Measurements from ENCODE around the gene SLIT3. TPM values are rescaled to one million over a fixed set of nuclear protein-coding genes. Genes with fewer than 3 reads are reported as not detected.

SLIT3 gene
- polyA plus RNA-seq, 1 of the 3 experiments (the other 2 are of a cell fraction) = 119 TPM

GRCh38 chr5:169176709-169177694, 123.9 kb downstream of the SLIT3 start:
- Histone ChIP-seq H3K79me2 (ENCODE audit: insufficient read depth) (peaks cover 6% of the 10 kb centered on the region), H3K27me3 (ENCODE audit: insufficient read depth) (no peaks in the 10 kb centered on the region), H3K9me3 (no peaks in the 10 kb centered on the region), H2AFZ (ENCODE audit: low read depth) (no peak overlapping the region), H3K4me1 (ENCODE audit: control insufficient read depth in 1 of 2, insufficient read depth in 2 of 2, low read depth in 1 of 2, low read length in 1 of 2) (peaks cover 0 to 45% of the 10 kb centered on the region in 2 experiments; a peak in 2 of 4 replicates), H3K9ac (no peak overlapping the region), H3K4me3 (ENCODE audit: low read depth in 2 of 2, low read length in 1 of 2) (no peak overlapping the region), H4K20me1 (ENCODE audit: insufficient read depth) (no peaks in the 10 kb centered on the region), H3K9me2 (no peaks in the 10 kb centered on the region), H3K27ac (ENCODE audit: low read depth in 2 of 2, low read length in 1 of 2) (peak overlapping the region in 1 of 2 experiments; percentile 95; a peak in 2 of 4 replicates), H3K36me3 (replicated peaks in 1 of 2; ENCODE audit: control insufficient read depth in 1 of 2, insufficient read depth in 2 of 2, low read length in 1 of 2) (peaks cover 0 to 29% of the 10 kb centered on the region in 2 experiments), H3K4me2 (no peak overlapping the region), H3F3A (replicated peaks; ENCODE audit: insufficient read depth) (peaks cover 7% of the 10 kb centered on the region)
- ChIA-PET CTCF (interaction anchor here (1.1 to 2.6 kb wide), 17 partner anchors 9 to 371 kb away, joined by 3 to 16 read pairs (median 6); partner anchors contain the start of gene SLIT3), POLR2A (interaction anchor here (0.6 to 1.6 kb wide), 5 partner anchors 10 to 332 kb away, joined by 3 to 8 read pairs (median 3); no protein-coding TSS in a partner anchor)
- peak; percentile 62 for DNase-seq
- WGBS (ENCODE audit: low lambda C conversion rate) = 52% methylated on average over 5 of the region's 5 CpGs
- TF ChIP-seq RAD21 (IDR thresholded peaks at IDR 0.05; ENCODE audit: low read length) (peak; percentile 24), CTCF (IDR thresholded peaks at IDR 0.05) (no peak), FOSL2 (IDR thresholded peaks at IDR 0.05; ENCODE audit: borderline replicate concordance, low read depth) (no peak), SIN3A (IDR thresholded peaks at IDR 0.05; ENCODE audit: borderline replicate concordance, low read depth, low read length) (no peak), TCF12 (IDR thresholded peaks at IDR 0.05) (no peak; the same call in none of the 2 replicates), FOXJ3 (CRISPR knock-in tag; IDR thresholded peaks at IDR 0.05) (peak; percentile 95), JUND (IDR thresholded peaks at IDR 0.05) (no peak), NRF1 (IDR thresholded peaks at IDR 0.05; ENCODE audit: low read depth, low read length) (no peak), IRF3 (IDR thresholded peaks at IDR 0.05; ENCODE audit: low read depth, low read length) (no peak), EZH2phosphoT487 (IDR thresholded peaks at IDR 0.05; ENCODE audit: borderline replicate concordance, low read depth) (no peak), PBX3 (IDR thresholded peaks at IDR 0.05) (no peak), RXRA (IDR thresholded peaks at IDR 0.05; ENCODE audit: borderline replicate concordance, low read depth) (no peak), ZBTB33 (IDR thresholded peaks at IDR 0.05; ENCODE audit: borderline replicate concordance, low read depth) (no peak), ELF1 (IDR thresholded peaks at IDR 0.05) (no peak), YY1 (IDR thresholded peaks at IDR 0.05; ENCODE audit: low read depth) (no peak), EP300 (IDR thresholded peaks at IDR 0.05; ENCODE audit: borderline replicate concordance in 1 of 2, low read depth in 1 of 2, low read length in 1 of 2) (peak in 1 of 2 experiments; percentile 98; a peak in 2 of 4 replicates), MEF2A (IDR thresholded peaks at IDR 0.05; ENCODE audit: borderline replicate concordance, low read depth) (no peak), GABPA (IDR thresholded peaks at IDR 0.05; ENCODE audit: low read depth) (no peak), FOXM1 (IDR thresholded peaks at IDR 0.05; ENCODE audit: low read depth) (no peak), NFIC (IDR thresholded peaks at IDR 0.05; ENCODE audit: borderline replicate concordance) (no peak), TEAD4 (IDR thresholded peaks at IDR 0.05; ENCODE audit: borderline replicate concordance, insufficient read depth) (no peak)
- TF ChIP-seq, protein P1, sequence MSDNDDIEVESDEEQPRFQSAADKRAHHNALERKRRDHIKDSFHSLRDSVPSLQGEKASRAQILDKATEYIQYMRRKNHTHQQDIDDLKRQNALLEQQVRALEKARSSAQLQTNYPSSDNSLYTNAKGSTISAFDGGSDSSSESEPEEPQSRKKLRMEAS (IDR thresholded peaks at IDR 0.05; ENCODE audit: low read depth) = no peak
- TF ChIP-seq, protein P2, sequence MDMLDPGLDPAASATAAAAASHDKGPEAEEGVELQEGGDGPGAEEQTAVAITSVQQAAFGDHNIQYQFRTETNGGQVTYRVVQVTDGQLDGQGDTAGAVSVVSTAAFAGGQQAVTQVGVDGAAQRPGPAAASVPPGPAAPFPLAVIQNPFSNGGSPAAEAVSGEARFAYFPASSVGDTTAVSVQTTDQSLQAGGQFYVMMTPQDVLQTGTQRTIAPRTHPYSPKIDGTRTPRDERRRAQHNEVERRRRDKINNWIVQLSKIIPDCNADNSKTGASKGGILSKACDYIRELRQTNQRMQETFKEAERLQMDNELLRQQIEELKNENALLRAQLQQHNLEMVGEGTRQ (IDR thresholded peaks at IDR 0.05; ENCODE audit: borderline replicate concordance, low read depth, low read length) = no peak
- TF ChIP-seq, protein P3, sequence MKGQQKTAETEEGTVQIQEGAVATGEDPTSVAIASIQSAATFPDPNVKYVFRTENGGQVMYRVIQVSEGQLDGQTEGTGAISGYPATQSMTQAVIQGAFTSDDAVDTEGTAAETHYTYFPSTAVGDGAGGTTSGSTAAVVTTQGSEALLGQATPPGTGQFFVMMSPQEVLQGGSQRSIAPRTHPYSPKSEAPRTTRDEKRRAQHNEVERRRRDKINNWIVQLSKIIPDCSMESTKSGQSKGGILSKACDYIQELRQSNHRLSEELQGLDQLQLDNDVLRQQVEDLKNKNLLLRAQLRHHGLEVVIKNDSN (IDR thresholded peaks at IDR 0.05; ENCODE audit: borderline replicate concordance, low read depth) = no peak

Measured in SK-N-SH (cell line).